GM12878 (cell line): ENCODE data around the gene KRAS. TPM values are rescaled to one million over a fixed set of nuclear protein-coding genes. Genes with fewer than 3 reads are reported as not detected.

Source experiments
- ATAC-seq: fragments of 200-7000 bp; cut with Tn5 transposase; 3 replicates; pipeline ENCODE4 v1.9.1; 2020; ENCODE audit warnings: mild to moderate bottlenecking, moderate library complexity
- Bru-seq: library from RNA; stranded (reverse); fragments of 400-500 nt; gene quantifications from one replicate; lab custom pipeline; 2021; lab: Mats Ljungman, UMichigan
- BruChase-seq, 2 experiments: library from RNA; stranded (reverse); fragments of 400-500 nt; gene quantifications; one replicate each; lab custom pipeline; 2021; lab: Mats Ljungman, UMichigan
- BruUV-seq: library from RNA; stranded (reverse); fragments of 400-500 nt; replicated peaks from 2 replicates; lab custom pipeline; 2021; lab: Mats Ljungman, UMichigan
- CTCF ChIA-PET: fragments of 300-600 bp; sonication (Branson Sonifier 250); formaldehyde crosslinking; extraction: SDS; loops from one replicate; lab custom pipeline; 2021; ENCODE audit warnings: inconsistent platforms; lab: Yijun Ruan, JAX
- POLR2A ChIA-PET: fragments of 350-600 bp; formaldehyde crosslinking; extraction: SDS; loops from one replicate; lab custom pipeline; 2021; ENCODE audit warnings: inconsistent platforms; lab: Charles Lee
- RAD21 ChIA-PET: fragments of 300-600 bp; sonication (Branson Sonifier 250); formaldehyde crosslinking; loops from one replicate; lab custom pipeline; 2023; ENCODE audit warnings: antibody characterized with exemption; ENCODE audit not compliant: unreplicated experiment; lab: Charles Lee
- SMC1A ChIA-PET: fragments of 300-600 bp; sonication (Branson Sonifier 250); formaldehyde crosslinking; loops from one replicate; lab custom pipeline; 2023; ENCODE audit not compliant: unreplicated experiment, uncharacterized antibody; lab: Charles Lee
- DNase-seq: peaks from one replicate; pipeline ENCODE4 v3.0.0-alpha.2; 2011; ENCODE audit warnings: low read depth, low spot score
- FAIRE-seq: peaks from 3 replicates; lab custom pipeline; 2011; peaks lifted over from hg19 to GRCh38; lab: Jason Lieb, UNC
- H2AFZ ChIP-seq: 2 replicates; pipeline ENCODE4 v1.6.0; 2011; ENCODE audit warnings: low read depth, low read length, control low read depth; ENCODE audit not compliant: control insufficient read depth
- H3K27ac ChIP-seq: 2 replicates; pipeline ENCODE4 v1.5.1; 2011; ENCODE audit warnings: control low read depth; ENCODE audit not compliant: control insufficient read depth, insufficient read depth
- H3K27me3 ChIP-seq, 2 experiments: replicated peaks in 1 of 2; 2 replicates each; pipeline versions ENCODE4 v1.6.0 to v1.6.1; 2011; ENCODE audit warnings: low read length in 1 of 2; ENCODE audit not compliant: control insufficient read depth in 2 of 2, insufficient read depth in 2 of 2
- H3K36me3 ChIP-seq, 2 experiments: 2 replicates each; pipeline ENCODE4 v1.5.1; 2011; ENCODE audit warnings: low read length in 1 of 2; ENCODE audit not compliant: control insufficient read depth in 2 of 2, insufficient read depth in 2 of 2
- H3K4me1 ChIP-seq: 2 replicates; pipeline ENCODE4 v1.6.1; 2011; ENCODE audit warnings: mild to moderate bottlenecking, low read length, moderate library complexity, mixed read lengths; ENCODE audit not compliant: control insufficient read depth, insufficient read depth
- H3K4me2 ChIP-seq: 2 replicates; pipeline ENCODE4 v1.6.0; 2011; ENCODE audit warnings: control low read depth; ENCODE audit not compliant: control insufficient read depth, insufficient read depth
- H3K4me3 ChIP-seq: fragments of 200-600 bp; sonication (generic); 2 replicates; pipeline ENCODE4 v1.5.1; 2016
- H3K79me2 ChIP-seq: 2 replicates; pipeline ENCODE4 v1.6.0; 2011; ENCODE audit warnings: low read length; ENCODE audit not compliant: control insufficient read depth, insufficient read depth
- H3K9ac ChIP-seq: 2 replicates; pipeline ENCODE4 v1.8.0; 2011; ENCODE audit warnings: low read length, control low read depth, mixed read lengths; ENCODE audit not compliant: control insufficient read depth, insufficient read depth
- H3K9me3 ChIP-seq: replicated peaks from 3 replicates; pipeline ENCODE4 v1.5.1; 2011; ENCODE audit warnings: mild to moderate bottlenecking, low read length; ENCODE audit not compliant: control insufficient read depth, insufficient read depth
- H4K20me1 ChIP-seq: 2 replicates; pipeline ENCODE4 v1.6.0; 2011; ENCODE audit not compliant: control insufficient read depth, insufficient read depth
- CBFB ChIP-seq: IDR thresholded peaks from 2 replicates; pipeline ENCODE4 v1.6.1; 2016; ENCODE audit warnings: antibody characterized with exemption, low read depth
- CREM ChIP-seq: IDR thresholded peaks from 2 replicates; pipeline ENCODE4 v1.6.1; 2014; ENCODE audit warnings: antibody characterized with exemption, low read depth
- EGR1 ChIP-seq, 2 experiments: IDR thresholded peaks; 1 replicate in 1 of 2; 2 replicates in 1 of 2; pipeline ENCODE4 v1.6.1; 2011 to 2012; ENCODE audit warnings: low read depth in 2 of 2, low read length in 2 of 2, borderline replicate concordance in 1 of 2, mild to moderate bottlenecking in 1 of 2, moderate library complexity in 1 of 2
- FOXM1 ChIP-seq: IDR thresholded peaks from 2 replicates; pipeline ENCODE4 v1.6.1; 2012; ENCODE audit warnings: low read depth, mild to moderate bottlenecking, inconsistent platforms, low read length, moderate library complexity
- IRF4 ChIP-seq: IDR thresholded peaks from 2 replicates; pipeline ENCODE4 v1.6.1; 2011; ENCODE audit warnings: low read depth, low read length
- NFYA ChIP-seq: IDR thresholded peaks from 2 replicates; pipeline ENCODE4 v1.6.1; 2011; ENCODE audit warnings: low read depth, mild to moderate bottlenecking, low read length, improper control_type of control experiment, borderline replicate concordance
- RBBP5 ChIP-seq: fragments of 200-600 bp; sonication (generic); conservative IDR thresholded peaks from 2 replicates; pipeline ENCODE4 v1.6.1; 2016
- SIN3A ChIP-seq: IDR thresholded peaks from 2 replicates; pipeline ENCODE4 v1.6.1; 2012; ENCODE audit warnings: low read depth, low read length, improper control_type of control experiment
- TARDBP ChIP-seq: IDR thresholded peaks from 2 replicates; pipeline ENCODE4 v1.6.1; 2016; ENCODE audit warnings: borderline replicate concordance
- WRNIP1 ChIP-seq: IDR thresholded peaks from 2 replicates; pipeline ENCODE4 v1.6.1; 2011; ENCODE audit warnings: low read depth, low read length, improper control_type of control experiment, borderline replicate concordance
- WGBS: methylation state at CpG from one replicate; pipeline ENCODE4 v1.1.6; 2016; ENCODE audit warnings: low lambda C conversion rate; ENCODE audit not compliant: insufficient replicate concordance, insufficient coverage; ENCODE audit errors: missing lambda C conversion rate; 5-methylcytosine and 5-hydroxymethylcytosine counted together
- in situ Hi-C: fragments of 300-500 bp; cut with MboI; formaldehyde crosslinking; loops from 9 replicates; pipeline ENCODE4 v1.14.3; 2018; ENCODE audit warnings: mixed read lengths
- intact Hi-C: fragments of 100-400 bp; cut with micrococcal nuclease; formaldehyde crosslinking; loops from one replicate; pipeline ENCODE4 v1.14.2; 2022; ENCODE audit not compliant: unreplicated experiment
- long read RNA-seq, 2 experiments: library from polyadenylated mRNA; unstranded; transcript quantifications; one replicate each; pipeline ENCODE4 v2.0.0, GENCODE V29; 2019 to 2020
- polyA minus RNA-seq, 3 experiments: library from RNA; depleted of rRNA, polyadenylated mRNA; stranded (reverse); fragments of >200 nt; gene quantifications; 2 replicates each; pipeline ENCODE4 v1.2.3, GENCODE V29; 2011
- polyA plus RNA-seq, 11 experiments: library from polyadenylated mRNA; depleted of rRNA in 4 of 11; unstranded in 6 of 11; stranded (reverse) in 5 of 11; fragments of >200 nt; fragmentation: Nextera tagmentation in 4 of 11; fragmentation: Illumina TruSeq in 1 of 11; extraction: Ambion mirVana in 4 of 11; extraction: Trizol in 1 of 11; gene quantifications; 1 replicate in 1 of 11; 2 replicates in 10 of 11; pipeline versions ENCODE4 v1.2.1 to v1.2.3, GENCODE V29; 2011 to 2016; ENCODE audit warnings: inconsistent platforms in 2 of 11, missing spikeins in 2 of 11, low read depth in 1 of 11
- total RNA-seq, 4 experiments: library from RNA; depleted of rRNA in 3 of 4; stranded (reverse); fragments of >200 nt in 3 of 4; fragmentation: Illumina TruSeq in 1 of 4; extraction: Trizol in 1 of 4; gene quantifications; 2 replicates each; pipeline versions ENCODE4 v1.2.1 to v1.2.3, GENCODE V29; 2013 to 2021
- TF ChIP-seq, protein P1 (sequence below): IDR thresholded peaks from 2 replicates; pipeline ENCODE4 v1.6.1; 2011; ENCODE audit warnings: mild to moderate bottlenecking, low read depth, low read length, moderate library complexity; ENCODE audit not compliant: insufficient replicate concordance
- TF ChIP-seq, protein P2 (sequence below): fragments of 450-650 bp; IDR thresholded peaks from 2 replicates; pipeline ENCODE4 v1.6.1; 2017; ENCODE audit warnings: mild to moderate bottlenecking, low read depth, inconsistent platforms; ENCODE audit not compliant: poor library complexity, severe bottlenecking

The KRAS gene
- 8.9 and 9.4 TPM in 2 replicates for total RNA-seq (2013; cell fraction: nucleolus; rRNA removed)
- total RNA-seq (2014; rRNA removed) (4.9 and 5.6 TPM in 2 replicates), total RNA-seq (2014; rRNA removed; fragmentation: Illumina TruSeq; extraction: Trizol) (5.9 and 6.6 TPM in 2 replicates), total RNA-seq (2021) (8.3 and 9.4 TPM in 2 replicates), polyA plus RNA-seq (2011; rRNA removed) (23.8 and 38.7 TPM in 2 replicates), polyA plus RNA-seq (2014; fragmentation: Illumina TruSeq; extraction: Trizol) (9.3 and 12.5 TPM in 2 replicates), polyA plus RNA-seq (2014; fragmentation: Nextera tagmentation; extraction: Ambion mirVana) (1 to 10 TPM; 3.1 to 6.1 TPM), polyA plus RNA-seq (2014; rRNA removed) (4.8 and 6.1 TPM in 2 replicates), polyA plus RNA-seq (2016; fragmentation: Nextera tagmentation; extraction: Ambion mirVana) (10 to 100 TPM; 15.7 to 17.6 TPM), polyA minus RNA-seq (2011; rRNA and poly(A)+ RNA removed) (12.1 and 15.8 TPM in 2 replicates), Bru-seq, nascent RNA (percentile 86 among the genes with signal in this experiment), BruChase-seq, experiment 1, labeled RNA remaining after a 6-hour chase (percentile 80 among the genes with signal in this experiment), BruChase-seq, experiment 2, labeled RNA remaining after a 2-hour chase (percentile 87 among the genes with signal in this experiment)
- polyA plus RNA-seq (2011; ENCODE audit: low read depth): 3.1 TPM
- 8.5 and 10.5 TPM in 2 replicates for polyA plus RNA-seq (2011; cell fraction: cytosol; rRNA removed)
- polyA plus RNA-seq (2011; cell fraction: nucleus; rRNA removed): 7.4 and 7.8 TPM in 2 replicates
- polyA plus RNA-seq (2012): 6.1 and 6.2 TPM in 2 replicates
- 8.4 and 10.0 TPM in 2 replicates for polyA minus RNA-seq (2011; cell fraction: cytosol; rRNA and poly(A)+ RNA removed)
- polyA minus RNA-seq (2011; cell fraction: nucleus; rRNA and poly(A)+ RNA removed): 8.3 and 14.4 TPM in 2 replicates
- long read RNA-seq, experiment 1, full-length matches to known transcripts: 15 of 25 reads
- long read RNA-seq, experiment 1, partial matches to known transcripts: 2 of 25 reads
- long read RNA-seq, experiment 1, other reads (novel, unspliced or antisense): 8 of 25 reads
- long read RNA-seq, experiment 2, full-length matches to known transcripts: 33 of 68 reads
- long read RNA-seq, experiment 2, partial matches to known transcripts: 4 of 68 reads
- long read RNA-seq, experiment 2, other reads (novel, unspliced or antisense): 31 of 68 reads

DNA sequence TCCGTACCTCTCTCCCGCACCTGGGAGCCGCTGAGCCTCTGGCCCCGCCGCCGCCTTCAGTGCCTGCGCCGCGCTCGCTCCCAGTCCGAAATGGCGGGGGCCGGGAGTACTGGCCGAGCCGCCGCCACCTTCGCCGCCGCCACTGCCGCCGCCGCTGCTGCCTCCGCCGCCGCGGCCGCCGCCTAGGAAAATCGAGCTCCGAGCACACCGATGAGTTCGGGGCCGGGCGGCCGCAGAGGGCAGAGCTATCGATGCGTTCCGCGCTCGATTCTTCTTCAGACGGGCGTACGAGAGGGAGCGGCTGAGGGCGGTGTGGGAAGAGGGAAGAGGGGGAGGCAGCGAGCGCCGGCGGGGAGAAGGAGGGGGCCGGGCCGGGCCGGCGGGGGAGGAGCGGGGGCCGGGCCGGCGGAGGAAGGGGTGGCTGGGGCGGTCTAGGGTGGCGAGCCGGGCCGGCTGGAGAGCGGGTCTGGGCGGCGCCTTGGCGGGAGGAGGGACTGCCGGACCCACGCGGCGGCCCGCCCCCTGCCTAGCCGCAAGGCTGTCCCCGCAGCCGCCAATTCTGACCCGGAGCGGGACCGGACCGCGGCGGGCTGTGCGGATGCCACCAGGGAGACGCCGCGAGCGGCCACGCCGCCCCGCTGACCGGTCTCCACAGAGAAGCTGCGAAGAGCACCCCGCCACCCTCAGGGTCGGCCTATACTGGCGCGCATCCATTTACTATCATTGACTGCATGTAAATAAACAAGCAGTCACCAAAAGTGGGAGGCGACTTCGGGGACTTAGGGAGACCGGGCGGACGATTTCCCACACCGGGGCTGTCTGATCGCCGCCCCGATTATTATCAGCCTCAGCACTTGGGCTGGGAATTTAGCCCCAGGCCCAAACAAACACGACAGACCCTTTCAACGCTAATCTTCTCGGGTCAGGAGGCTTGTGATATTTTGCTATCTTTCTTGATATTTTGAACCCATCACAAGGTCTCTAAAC is at the start of gene KRAS:
KRAS (minus strand) TSS at position 186 of the 987 bp plus-strand sequence.
- 4% methylated on average over 66 of the region's 105 CpGs for WGBS
- DNase-seq (peak; percentile 69), ATAC-seq (peak; percentile 92), FAIRE-seq (no peak)
- in situ Hi-C loops (no loop called here), intact Hi-C loops (loop anchor here (2.0 kb wide), 1 partner anchor 70 kb away; no protein-coding TSS in a partner anchor)
- H3K4me3 ChIP-seq: peak within 1 kb of the TSS; percentile 98
- peak within 1 kb of the TSS; percentile 76 for H3K9ac ChIP-seq
- H2AFZ ChIP-seq: peak within 1 kb of the TSS; percentile 83
- peak within 1 kb of the TSS; percentile 70 for H3K27ac ChIP-seq
- no peaks in the 10 kb centered on the region for H3K27me3 ChIP-seq
- H3K9me3 ChIP-seq: no peaks in the 10 kb centered on the region; the same call in 1 of the 3 replicates
- H3K4me2 ChIP-seq: peak within 1 kb of the TSS; percentile 76
- ChIA-PET RAD21 (interaction anchor here (0.7 to 2.2 kb wide), 6 partner anchors 10 to 132 kb away, joined by 3 to 10 read pairs (median 6); no protein-coding TSS in a partner anchor), POLR2A (interaction anchor here (0.8 to 1.0 kb wide), 7 partner anchors 8 to 134 kb away, joined by 3 to 5 read pairs (median 4); no protein-coding TSS in a partner anchor), CTCF (interaction anchor here (1.1 to 2.0 kb wide), 2 partner anchors 10 to 114 kb away, joined by 4 to 7 read pairs; no protein-coding TSS in a partner anchor), SMC1A (interaction anchor here (1.0 to 2.1 kb wide), 4 partner anchors 9 to 112 kb away, joined by 3 to 5 read pairs (median 4); no protein-coding TSS in a partner anchor)
- peaks cover 10% of the 10 kb centered on the region for H3K4me1 ChIP-seq
- peaks cover 29% of the 10 kb centered on the region for H3K79me2 ChIP-seq
- H3K36me3 ChIP-seq: no peaks in the 10 kb centered on the region; a peak in 1 of 4 replicates
- H4K20me1 ChIP-seq: no peaks in the 10 kb centered on the region
- BruUV-seq: no TSS peak
- TF ChIP-seq EGR1 (IDR thresholded peaks at IDR 0.05; ENCODE audit: borderline replicate concordance in 1 of 2, low read depth in 2 of 2, low read length in 2 of 2): peak in 1 of 2 experiments; percentile 73; a peak in 1 of 3 replicates
- TF ChIP-seq CBFB: no peak; the same call in 1 of the 2 replicates
- TF ChIP-seq, protein P1, sequence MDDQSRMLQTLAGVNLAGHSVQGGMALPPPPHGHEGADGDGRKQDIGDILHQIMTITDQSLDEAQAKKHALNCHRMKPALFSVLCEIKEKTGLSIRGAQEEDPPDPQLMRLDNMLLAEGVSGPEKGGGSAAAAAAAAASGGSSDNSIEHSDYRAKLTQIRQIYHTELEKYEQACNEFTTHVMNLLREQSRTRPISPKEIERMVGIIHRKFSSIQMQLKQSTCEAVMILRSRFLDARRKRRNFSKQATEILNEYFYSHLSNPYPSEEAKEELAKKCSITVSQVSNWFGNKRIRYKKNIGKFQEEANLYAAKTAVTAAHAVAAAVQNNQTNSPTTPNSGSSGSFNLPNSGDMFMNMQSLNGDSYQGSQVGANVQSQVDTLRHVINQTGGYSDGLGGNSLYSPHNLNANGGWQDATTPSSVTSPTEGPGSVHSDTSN: no peak
- TF ChIP-seq, protein P2, sequence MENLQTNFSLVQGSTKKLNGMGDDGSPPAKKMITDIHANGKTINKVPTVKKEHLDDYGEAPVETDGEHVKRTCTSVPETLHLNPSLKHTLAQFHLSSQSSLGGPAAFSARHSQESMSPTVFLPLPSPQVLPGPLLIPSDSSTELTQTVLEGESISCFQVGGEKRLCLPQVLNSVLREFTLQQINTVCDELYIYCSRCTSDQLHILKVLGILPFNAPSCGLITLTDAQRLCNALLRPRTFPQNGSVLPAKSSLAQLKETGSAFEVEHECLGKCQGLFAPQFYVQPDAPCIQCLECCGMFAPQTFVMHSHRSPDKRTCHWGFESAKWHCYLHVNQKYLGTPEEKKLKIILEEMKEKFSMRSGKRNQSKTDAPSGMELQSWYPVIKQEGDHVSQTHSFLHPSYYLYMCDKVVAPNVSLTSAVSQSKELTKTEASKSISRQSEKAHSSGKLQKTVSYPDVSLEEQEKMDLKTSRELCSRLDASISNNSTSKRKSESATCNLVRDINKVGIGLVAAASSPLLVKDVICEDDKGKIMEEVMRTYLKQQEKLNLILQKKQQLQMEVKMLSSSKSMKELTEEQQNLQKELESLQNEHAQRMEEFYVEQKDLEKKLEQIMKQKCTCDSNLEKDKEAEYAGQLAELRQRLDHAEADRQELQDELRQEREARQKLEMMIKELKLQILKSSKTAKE: no peak
- TF ChIP-seq CREM: peak; percentile 52; the same call in 1 of the 2 replicates
- no peak for TF ChIP-seq WRNIP1
- TF ChIP-seq TARDBP: no peak
- no peak for TF ChIP-seq IRF4
- no peak for TF ChIP-seq NFYA
- peak; percentile 72; the same call in 1 of the 2 replicates for TF ChIP-seq SIN3A
- TF ChIP-seq FOXM1: no peak
- 0 out of 2 replicates have a peak, but pooled peaks have one; percentile 53 for TF ChIP-seq RBBP5
